ENCODE data around the gene GDF10. TPM values are rescaled to one million over a fixed set of nuclear protein-coding genes. Genes with fewer than 3 reads are reported as not detected.

Gene GDF10
- total and polyA plus RNA-seq, 2 of the 13 experiments (the other 11 are each of a cell fraction or from before 2014, with no cell fraction given), result 0.03 TPM; not detected in 1

Other genes starting within 250 kb of the GDF10 start
- gene GDF2, start 22.3 kb downstream of the GDF10 start, total RNA-seq (2016; rRNA removed; fragmentation: Illumina TruSeq; extraction: Trizol), result not detected in 2 replicates
- gene GDF2, start 22.3 kb downstream of the GDF10 start, polyA plus RNA-seq (2011; rRNA removed), result not detected in 2 replicates
- gene RBP3, start 48.2 kb downstream of the GDF10 start, total RNA-seq (2016; rRNA removed; fragmentation: Illumina TruSeq; extraction: Trizol), result not detected in 2 replicates
- not detected in 2 replicates for gene RBP3, start 48.2 kb downstream of the GDF10 start, polyA plus RNA-seq (2011; rRNA removed)
- 0.13 and 0.17 TPM in 2 replicates for gene ZNF488, start 84.1 kb downstream of the GDF10 start, total RNA-seq (2016; rRNA removed; fragmentation: Illumina TruSeq; extraction: Trizol)
- 0.10 and 0.15 TPM in 2 replicates for gene ZNF488, start 84.1 kb downstream of the GDF10 start, polyA plus RNA-seq (2011; rRNA removed)
- gene ANXA8, start 183.9 kb downstream of the GDF10 start, total RNA-seq (2016; rRNA removed; fragmentation: Illumina TruSeq; extraction: Trizol), result not detected in 2 replicates
- gene ANXA8, start 183.9 kb downstream of the GDF10 start, polyA plus RNA-seq (2011; rRNA removed), result not detected in 2 replicates
- gene FAM25G, start 191.5 kb downstream of the GDF10 start, total RNA-seq (2016; rRNA removed; fragmentation: Illumina TruSeq; extraction: Trizol), result not detected in 2 replicates
- gene FAM25G, start 191.5 kb downstream of the GDF10 start, polyA plus RNA-seq (2011; rRNA removed), result not detected in 2 replicates
- gene AGAP9, start 223.4 kb downstream of the GDF10 start, total RNA-seq (2016; rRNA removed; fragmentation: Illumina TruSeq; extraction: Trizol), result 2.3 and 5.1 TPM in 2 replicates
- gene AGAP9, start 223.4 kb downstream of the GDF10 start, polyA plus RNA-seq (2011; rRNA removed), result 12.0 TPM in 2 replicates

All from HepG2 (cell line).